NT2/D1 (cell line): ENCODE data around the gene BNC2.

Source experiments
- DNase-seq: peaks from one replicate; pipeline ENCODE4 v3.0.0-alpha.2; 2011; ENCODE audit warnings: low read depth, low spot score
- H3K27me3 ChIP-seq: 2 replicates; pipeline ENCODE4 v1.6.0; 2011; ENCODE audit warnings: mild to moderate bottlenecking; ENCODE audit not compliant: insufficient read length, insufficient read depth
- H3K36me3 ChIP-seq: 2 replicates; pipeline ENCODE4 v1.6.1; 2011; ENCODE audit warnings: mild to moderate bottlenecking, low read length, mixed read lengths; ENCODE audit not compliant: insufficient read depth, insufficient read length
- H3K4me1 ChIP-seq: 2 replicates; pipeline ENCODE4 v1.5.1; 2011; ENCODE audit not compliant: insufficient read depth, insufficient read length
- H3K4me3 ChIP-seq: 2 replicates; pipeline ENCODE4 v1.5.1; 2011; ENCODE audit warnings: low read depth; ENCODE audit not compliant: insufficient read length
- H3K9ac ChIP-seq: 2 replicates; pipeline ENCODE4 v1.6.0; 2011; ENCODE audit warnings: low read depth; ENCODE audit not compliant: insufficient read length
- H3K9me3 ChIP-seq: 2 replicates; pipeline ENCODE4 v1.5.1; 2011; ENCODE audit warnings: mild to moderate bottlenecking, low read length; ENCODE audit not compliant: insufficient read depth
- SUZ12 ChIP-seq: IDR thresholded peaks from 2 replicates; pipeline ENCODE4 v1.6.1; 2011; ENCODE audit not compliant: insufficient read length, insufficient read depth; ENCODE audit errors: extremely low read depth
- YY1 ChIP-seq: IDR thresholded peaks from 2 replicates; pipeline ENCODE4 v1.6.1; 2011; ENCODE audit not compliant: insufficient read length, insufficient read depth
- ZNF274 ChIP-seq: IDR thresholded peaks from 2 replicates; pipeline ENCODE4 v1.6.1; 2011; ENCODE audit warnings: mild to moderate bottlenecking, low read depth, low read length

The BNC2 gene

DNA sequence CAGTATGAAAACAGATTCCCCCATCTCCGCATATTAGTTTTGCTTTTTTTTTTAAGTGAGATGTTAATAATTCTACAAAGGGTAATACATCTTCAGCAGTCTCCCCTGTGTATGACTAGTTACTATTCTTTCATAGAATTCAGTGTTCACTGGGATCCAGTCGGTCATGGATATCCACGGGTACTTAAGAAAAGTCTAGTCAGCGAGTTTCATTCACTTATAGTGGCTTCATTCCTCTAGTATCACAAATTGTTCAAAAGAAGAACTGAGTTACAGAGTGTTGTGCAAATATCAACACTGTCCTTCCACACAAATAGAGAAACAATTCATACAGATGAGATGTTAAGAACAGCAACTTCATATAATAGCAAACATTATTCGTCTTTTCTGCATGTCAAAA is 35.7 kb downstream of the BNC2 start:
- H3K4me1 ChIP-seq: no peaks in the 10 kb centered on the region
- no peak for DNase-seq
- H3K9me3 ChIP-seq: no peaks in the 10 kb centered on the region
- H3K27me3 ChIP-seq: no peaks in the 10 kb centered on the region
- no peaks in the 10 kb centered on the region for H3K36me3 ChIP-seq
- no peak for TF ChIP-seq ZNF274
- TF ChIP-seq YY1: no peak
- H3K9ac ChIP-seq: no peak overlapping the region
- no peak overlapping the region for H3K4me3 ChIP-seq

DNA sequence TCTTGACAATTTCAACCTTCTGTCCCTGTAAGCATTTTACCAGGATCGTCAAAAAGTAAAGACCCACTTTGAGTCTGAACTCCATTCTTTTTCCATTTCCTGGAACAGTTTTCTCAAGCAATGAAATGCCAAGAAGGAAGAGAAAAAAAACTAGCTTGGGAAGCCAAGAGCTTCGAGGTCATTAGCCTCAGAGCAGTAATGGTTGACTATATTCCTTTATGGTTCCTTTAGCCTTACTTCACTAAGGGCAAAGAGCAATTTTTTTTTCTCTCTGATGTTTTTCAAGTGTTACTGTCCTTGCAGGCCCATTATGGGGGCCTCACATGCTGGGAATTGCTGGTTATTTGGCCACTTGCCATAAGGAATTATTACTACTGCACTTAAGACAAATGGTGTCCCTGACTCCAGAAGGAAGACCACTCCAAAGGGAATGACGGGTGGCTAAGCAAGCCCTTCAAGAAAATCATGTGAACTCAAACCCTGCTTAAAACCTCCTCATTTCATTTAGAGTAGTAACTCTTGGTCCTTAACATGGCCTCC is 37.1 kb downstream of the BNC2 start:
- Histone ChIP-seq H3K27me3 (no peaks in the 10 kb centered on the region), H3K36me3 (no peaks in the 10 kb centered on the region), H3K4me3 (no peak overlapping the region), H3K4me1 (no peaks in the 10 kb centered on the region), H3K9ac (no peak overlapping the region), H3K9me3 (no peaks in the 10 kb centered on the region)
- no peak for TF ChIP-seq SUZ12
- no peak for TF ChIP-seq YY1
- TF ChIP-seq ZNF274: no peak
- DNase-seq: no peak

DNA sequence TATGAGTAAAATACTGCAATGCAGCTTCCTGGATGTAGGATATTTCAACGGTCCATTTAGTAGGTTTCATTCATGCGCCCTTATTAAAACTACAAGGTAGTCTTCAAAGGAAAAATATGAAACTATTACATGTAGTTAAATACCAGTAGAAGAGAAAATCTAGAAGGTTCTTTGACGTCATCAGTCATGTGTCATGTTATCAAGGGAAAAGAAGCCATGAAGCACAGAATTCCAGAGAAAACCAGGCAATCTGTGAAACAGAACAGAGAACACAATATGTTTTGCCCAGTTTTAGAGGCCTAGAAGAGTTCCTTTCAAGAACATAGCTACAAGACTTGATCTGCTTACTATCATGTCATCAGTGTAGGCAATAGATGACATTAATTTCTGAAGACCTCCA is 38.4 kb downstream of the BNC2 start:
- TF ChIP-seq YY1 (no peak), ZNF274 (no peak), SUZ12 (no peak)
- Histone ChIP-seq H3K4me1 (no peaks in the 10 kb centered on the region), H3K27me3 (no peaks in the 10 kb centered on the region), H3K36me3 (no peaks in the 10 kb centered on the region), H3K9me3 (no peaks in the 10 kb centered on the region), H3K9ac (no peak overlapping the region), H3K4me3 (no peak overlapping the region)
- no peak for DNase-seq

DNA sequence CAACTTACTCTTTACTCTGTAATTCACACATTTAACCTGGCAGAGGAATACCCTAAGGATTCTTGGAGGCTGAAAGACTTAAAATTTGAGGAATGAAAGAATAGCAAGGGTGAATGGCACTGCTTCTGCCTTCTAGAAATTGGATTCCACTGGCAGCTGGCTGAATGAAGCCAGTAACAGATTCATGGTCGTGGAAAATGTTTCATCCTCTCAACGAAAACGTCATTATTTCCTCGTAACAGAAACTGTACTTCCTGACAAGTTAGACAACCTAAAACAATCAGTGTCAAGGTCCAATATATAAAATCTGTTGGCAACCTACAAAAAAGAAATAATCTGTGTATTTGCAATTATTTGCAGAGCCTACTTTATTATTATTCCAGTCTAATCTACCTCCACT is 39.7 kb downstream of the BNC2 start:
- Histone ChIP-seq H3K36me3 (no peaks in the 10 kb centered on the region), H3K9ac (no peak overlapping the region), H3K27me3 (no peaks in the 10 kb centered on the region), H3K4me3 (no peak overlapping the region), H3K9me3 (no peaks in the 10 kb centered on the region), H3K4me1 (no peaks in the 10 kb centered on the region)
- TF ChIP-seq ZNF274 (no peak), YY1 (no peak), SUZ12 (no peak)
- no peak for DNase-seq

DNA sequence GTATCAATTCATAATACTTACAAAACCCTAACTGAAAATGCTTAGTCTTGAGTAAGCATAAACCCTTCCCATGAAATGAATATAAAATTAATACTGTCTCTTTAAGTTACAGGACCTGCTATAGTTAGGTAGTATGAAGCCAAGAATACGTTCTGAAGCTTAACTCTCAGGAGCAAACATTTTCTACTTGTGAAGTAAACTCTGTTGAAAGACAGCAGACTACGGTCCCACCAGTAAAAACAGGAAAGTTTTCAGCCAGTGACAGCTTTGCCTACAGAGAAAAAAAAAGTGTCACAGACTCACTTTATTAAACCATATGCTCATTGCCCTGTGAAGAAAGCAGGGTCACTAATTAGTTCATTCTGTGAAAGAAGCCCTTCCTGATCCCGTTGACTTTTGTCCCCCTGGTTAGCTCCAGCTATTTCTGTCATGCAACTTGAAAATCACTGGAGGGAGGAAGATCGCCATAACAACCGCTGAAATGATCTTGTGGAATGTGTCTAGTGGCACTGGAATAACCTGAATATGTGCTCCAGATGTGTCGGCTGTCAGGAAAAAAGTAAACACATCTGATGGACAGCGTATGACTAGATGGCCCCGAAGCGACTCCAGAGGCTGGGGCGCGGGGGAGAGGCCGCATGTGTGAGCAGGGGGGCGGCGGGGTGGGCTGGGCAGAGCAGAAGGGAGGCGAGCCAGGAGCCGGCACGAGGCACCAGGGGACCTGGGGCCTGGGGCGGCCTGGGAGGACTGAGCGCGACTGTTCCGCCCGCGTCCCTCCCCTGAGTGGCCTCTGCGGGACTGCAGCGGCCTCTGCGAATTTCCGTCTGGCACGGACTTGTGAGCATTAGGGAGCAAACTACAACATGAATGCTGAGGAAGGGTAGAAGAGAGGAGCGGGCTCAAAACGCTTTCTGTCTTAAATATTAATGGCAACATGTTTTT is 41.9 kb downstream of the BNC2 start:
- Histone ChIP-seq H3K9me3 (no peaks in the 10 kb centered on the region), H3K9ac (no peak overlapping the region), H3K4me3 (no peak overlapping the region), H3K27me3 (no peaks in the 10 kb centered on the region), H3K36me3 (no peaks in the 10 kb centered on the region), H3K4me1 (no peaks in the 10 kb centered on the region)
- TF ChIP-seq YY1 (no peak), SUZ12 (no peak), ZNF274 (no peak)
- no peak for DNase-seq

DNA sequence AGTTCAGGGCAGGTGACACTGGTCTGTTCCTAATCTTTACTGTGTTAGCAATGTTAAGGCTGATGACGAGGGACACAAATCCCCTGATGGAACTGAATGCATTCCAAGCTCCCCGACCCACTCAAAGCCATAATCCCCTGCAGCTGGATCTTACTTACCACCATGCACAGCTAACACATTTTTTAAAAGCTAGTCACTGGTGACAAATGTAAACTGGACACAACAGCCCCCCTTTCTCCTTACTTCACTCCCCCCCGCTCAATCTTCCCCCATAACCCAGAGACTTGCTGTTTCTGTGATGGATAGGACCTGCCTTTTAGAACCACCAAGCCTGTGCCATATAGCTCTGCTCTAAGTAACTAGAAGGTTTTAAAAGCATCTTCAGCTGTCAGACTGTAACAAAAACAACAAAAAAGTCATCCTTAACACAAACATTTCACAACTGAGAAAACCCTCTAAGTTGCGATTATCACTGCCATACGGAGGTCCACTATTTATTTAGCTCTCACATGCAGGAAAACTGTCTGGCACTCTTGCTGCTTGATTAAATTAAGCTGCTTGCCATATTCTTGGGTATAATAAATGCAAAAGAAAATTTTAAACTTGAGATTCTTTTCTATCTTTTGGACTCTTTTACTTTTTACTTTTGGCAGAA is 44.4 kb downstream of the BNC2 start:
- Histone ChIP-seq H3K4me3 (no peak overlapping the region), H3K9me3 (no peaks in the 10 kb centered on the region), H3K27me3 (no peaks in the 10 kb centered on the region), H3K36me3 (no peaks in the 10 kb centered on the region), H3K4me1 (no peaks in the 10 kb centered on the region), H3K9ac (no peak overlapping the region)
- DNase-seq: no peak
- TF ChIP-seq YY1: no peak
- TF ChIP-seq SUZ12: no peak
- no peak for TF ChIP-seq ZNF274

DNA sequence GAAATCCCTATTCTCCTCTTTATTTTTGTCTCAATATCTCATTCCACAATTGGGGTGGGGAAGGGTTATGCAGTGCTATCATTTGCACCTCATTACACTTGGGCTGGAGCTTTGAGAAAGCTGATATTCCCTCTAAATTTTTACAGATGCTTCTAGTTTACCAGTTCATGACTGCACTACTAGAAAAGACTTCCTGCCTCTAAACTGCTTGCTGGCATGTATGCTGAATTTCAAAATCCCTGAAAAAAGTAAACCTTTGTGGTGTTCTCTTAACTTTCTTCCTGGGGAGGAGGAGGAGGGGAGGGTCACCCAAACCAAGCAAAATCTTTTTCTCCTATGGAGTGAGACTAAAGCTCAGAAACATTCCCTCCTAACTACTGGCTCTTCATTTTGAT is 45.1 kb downstream of the BNC2 start:
- no peak for DNase-seq
- Histone ChIP-seq H3K4me1 (no peaks in the 10 kb centered on the region), H3K27me3 (no peaks in the 10 kb centered on the region), H3K9me3 (no peaks in the 10 kb centered on the region), H3K9ac (no peak overlapping the region), H3K36me3 (no peaks in the 10 kb centered on the region), H3K4me3 (no peak overlapping the region)
- TF ChIP-seq YY1 (no peak), SUZ12 (no peak), ZNF274 (no peak)
